T47D (cell line): Measurements from ENCODE around the gene NRXN2.
"Not testable (repeated sequence)": the region's sequence is repeated elsewhere in the genome, so short reads cannot be mapped to it uniquely, and the experiment has no call there.

Source experiments
- DNase-seq, 2 experiments: peaks; one replicate each; pipeline versions ENCODE4 v3.0.0 to v3.0.0-alpha.2; 2011 to 2012; ENCODE audit warnings: low read depth in 1 of 2, low spot score in 1 of 2
- JUND ChIP-seq: IDR thresholded peaks from 2 replicates; pipeline ENCODE4 v1.6.1; 2012; ENCODE audit warnings: low read depth
- in situ Hi-C: cut with HindIII; loops from 2 replicates; pipeline ENCODE4 v1.10.0; 2016; ENCODE audit warnings: low sequenced_read_pairs, low pct_unique_long_range_greater_than_20kb

NRXN2 gene

DNA sequence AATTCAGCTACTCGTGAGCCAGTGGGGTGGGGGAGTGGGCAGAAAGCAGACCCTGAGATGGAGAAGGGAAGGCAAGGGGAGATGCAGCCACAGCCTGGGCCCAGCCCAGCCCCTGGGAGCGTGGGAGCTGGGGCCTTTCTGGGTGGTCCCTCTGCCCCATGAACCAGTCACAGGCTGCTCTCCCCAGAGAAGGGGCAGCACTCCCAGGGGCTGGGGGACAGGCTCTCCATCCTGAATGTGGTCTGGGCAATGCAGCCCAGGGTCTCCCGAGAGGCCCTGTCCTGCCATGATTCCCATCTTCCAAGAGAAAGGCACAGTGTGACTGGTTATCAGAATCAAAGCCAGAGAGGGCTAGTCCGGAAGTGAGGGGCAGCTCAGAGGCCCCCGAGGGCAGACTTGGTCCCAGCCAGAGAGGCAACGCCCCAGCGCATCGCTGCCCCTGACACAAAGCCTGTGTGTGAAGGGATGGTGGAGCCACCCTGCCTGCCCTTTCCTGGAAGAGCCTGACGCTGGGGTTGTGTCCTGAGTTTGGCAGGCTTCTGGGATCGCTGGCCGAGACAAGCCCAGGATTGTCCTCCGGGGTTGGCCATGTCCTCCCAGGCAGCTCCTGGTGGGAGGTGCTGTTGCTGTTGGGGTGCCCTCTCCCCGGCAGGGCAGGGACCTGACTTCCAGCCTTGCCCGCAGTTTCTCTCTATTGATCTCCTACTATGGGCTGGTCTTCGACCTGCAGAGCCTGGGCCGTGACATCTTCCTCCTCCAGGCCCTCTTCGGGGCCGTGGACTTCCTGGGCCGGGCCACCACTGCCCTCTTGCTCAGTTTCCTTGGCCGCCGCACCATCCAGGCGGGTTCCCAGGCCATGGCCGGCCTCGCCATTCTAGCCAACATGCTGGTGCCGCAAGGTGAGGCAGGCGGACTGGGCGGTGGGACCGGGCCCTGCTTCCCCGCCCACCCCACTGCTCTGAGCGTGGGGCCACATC lies 155.8 kb downstream of the NRXN2 start:
- DNase-seq: no peak
- TF ChIP-seq JUND: no peak
- in situ Hi-C loops: no loop called here

DNA sequence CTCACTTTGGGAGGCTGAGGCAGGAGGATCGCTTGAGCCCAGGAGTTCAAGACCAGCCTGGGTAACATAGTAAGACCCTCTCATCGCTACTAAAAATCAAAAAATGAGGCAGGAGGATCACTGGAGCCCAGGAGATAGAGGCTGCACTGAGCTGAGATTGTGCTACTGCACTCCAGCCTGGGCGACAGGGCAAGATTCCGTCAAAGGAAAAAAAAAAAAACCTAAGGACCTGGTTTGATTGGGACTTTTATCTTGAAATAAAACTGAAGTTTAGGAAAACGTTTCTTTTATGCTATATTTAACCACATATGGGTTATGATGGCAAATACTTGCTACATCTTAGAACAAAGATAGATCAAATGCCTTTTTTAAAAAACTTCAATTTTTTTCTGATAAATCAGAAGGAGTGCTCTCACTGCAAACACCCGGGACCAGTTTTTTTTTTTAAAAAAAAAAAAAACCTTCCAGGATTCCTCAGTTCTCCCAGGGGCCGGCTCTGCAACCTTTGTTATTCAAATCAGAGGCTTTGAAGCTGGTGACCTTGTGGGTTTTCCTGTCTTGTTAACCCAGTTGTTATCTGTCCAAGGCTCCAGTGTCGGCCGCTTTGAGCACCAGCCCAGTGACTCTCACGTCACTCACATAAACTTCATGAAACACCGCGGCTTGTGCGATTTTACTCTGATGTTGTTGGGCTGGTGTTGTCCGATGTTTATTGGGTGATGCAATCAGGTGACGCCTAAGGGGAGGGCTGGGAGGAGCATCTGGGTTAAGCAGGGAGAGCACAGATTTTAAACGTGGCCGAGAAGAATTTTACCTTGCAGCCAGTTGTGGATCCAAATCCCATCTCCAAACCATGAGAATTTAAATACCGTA lies 156.7 kb downstream of the NRXN2 start:
- in situ Hi-C loops: no loop called here
- DNase-seq: peak; percentile 88 to 92
- no peak for TF ChIP-seq JUND

DNA sequence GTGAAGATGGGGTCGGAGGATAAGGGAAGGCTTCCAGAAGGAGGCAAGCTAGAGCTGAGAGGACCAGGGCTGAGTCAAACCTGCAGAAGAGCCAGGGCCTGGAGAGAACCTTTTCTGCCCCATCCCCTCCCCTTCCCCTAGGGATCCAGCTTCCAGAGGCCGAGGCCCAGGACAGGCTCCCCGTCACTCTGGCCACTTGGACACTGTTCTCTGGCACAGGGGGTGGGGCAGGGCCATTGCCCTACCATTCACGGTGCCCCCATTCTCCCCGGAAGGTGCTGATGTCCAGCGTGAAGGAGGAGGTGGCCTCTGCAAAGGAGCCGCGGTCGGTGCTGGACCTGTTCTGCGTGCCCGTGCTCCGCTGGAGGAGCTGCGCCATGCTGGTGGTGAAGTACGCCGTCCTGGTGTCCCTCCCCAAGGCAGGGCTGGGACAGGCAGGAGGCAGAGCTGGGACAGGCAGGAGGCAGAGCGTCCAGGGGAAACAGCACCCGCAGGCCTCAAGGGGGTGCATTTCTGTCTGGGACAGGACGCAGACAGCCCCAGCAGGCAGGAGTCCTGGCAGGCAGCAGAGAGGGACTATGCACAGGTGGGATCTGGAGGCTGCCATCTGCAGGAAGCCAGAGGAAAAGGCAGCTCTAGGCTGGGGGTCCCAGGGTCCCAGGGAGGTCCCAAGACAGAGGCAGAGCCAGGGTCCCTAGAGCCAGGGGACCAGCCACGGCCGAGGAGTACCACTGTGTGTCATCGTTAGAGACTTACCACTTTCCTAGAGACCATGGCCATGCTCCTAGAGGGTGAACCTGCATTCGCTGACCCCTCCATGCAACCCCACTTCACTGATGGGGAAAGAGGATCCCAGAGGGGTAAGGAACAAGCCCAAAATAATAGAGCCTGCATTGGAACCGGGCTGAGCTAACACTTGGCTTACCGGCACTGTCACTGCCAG lies 157.8 kb downstream of the NRXN2 start:
- no peak for TF ChIP-seq JUND
- no peak for DNase-seq
- in situ Hi-C loops: no loop called here

DNA sequence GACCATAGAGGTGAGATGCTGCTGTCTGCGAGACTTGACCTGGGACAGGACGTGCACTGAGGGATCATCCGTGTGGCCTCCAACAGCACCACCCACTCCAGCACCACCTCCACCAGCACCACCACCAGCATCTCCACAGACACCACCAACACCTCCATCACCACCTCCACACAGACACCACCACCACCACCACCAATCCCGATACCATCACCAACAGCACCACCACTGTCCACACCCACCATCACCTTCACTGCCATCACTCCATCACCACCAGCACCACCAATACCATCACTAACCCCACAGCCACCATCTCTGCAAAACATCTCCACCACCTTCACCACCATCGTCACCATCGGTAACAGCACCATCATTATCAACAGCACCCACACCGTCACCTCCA lies 158.6 kb downstream of the NRXN2 start:
- TF ChIP-seq JUND: no peak
- in situ Hi-C loops: no loop called here
- no peak for DNase-seq

DNA sequence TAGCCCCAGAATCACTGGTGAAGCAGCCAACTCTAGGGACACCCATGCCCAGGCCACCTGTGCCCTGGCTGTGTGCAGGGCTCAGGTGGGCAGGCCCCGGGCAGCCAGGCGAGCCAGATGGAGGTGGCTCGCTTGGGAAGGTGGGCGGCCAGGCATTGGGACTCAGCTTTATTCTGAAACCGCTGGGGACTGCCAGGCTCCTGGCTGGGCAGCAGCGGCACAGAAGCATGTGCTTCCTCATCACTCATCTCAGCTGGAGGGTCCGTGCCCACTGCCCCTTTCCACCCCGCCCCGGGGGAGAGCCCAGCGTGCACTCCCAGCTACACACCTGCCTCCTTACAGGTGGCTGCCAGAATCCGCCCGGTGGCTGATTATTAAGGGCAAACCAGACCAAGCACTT lies 159.0 kb downstream of the NRXN2 start:
- in situ Hi-C loops: no loop called here
- TF ChIP-seq JUND: no peak
- no peak for DNase-seq

DNA sequence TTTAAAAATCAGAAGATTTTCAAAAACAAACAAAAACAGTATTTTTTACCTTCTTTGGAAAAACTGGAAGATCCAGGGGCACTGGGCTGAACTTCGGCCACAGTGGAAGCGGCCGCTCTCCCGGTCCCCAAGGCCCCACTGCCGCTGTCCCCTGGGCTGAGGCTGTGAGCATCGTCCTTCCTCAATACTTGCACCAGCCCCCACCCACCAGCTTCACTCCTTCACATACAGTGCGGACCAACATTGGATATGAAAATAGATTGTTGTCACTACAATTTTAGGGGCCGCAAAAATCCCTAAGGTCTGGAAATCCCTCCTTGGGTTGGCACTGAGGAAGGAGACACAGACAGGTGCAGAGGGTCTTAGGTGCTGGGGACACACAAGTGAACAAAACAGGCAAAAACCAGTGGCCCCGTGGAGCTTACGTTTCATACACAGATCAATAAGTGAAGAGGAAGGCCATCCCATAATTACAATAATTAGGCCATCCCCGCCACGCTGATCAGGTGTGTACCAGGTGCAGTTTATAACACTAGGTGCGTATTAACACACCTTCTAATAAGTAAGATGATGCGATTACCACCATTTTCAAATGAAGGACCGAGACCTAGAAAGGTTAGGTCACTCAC lies 160.2 kb downstream of the NRXN2 start:
- no peak for TF ChIP-seq JUND
- DNase-seq: no peak
- in situ Hi-C loops: no loop called here

DNA sequence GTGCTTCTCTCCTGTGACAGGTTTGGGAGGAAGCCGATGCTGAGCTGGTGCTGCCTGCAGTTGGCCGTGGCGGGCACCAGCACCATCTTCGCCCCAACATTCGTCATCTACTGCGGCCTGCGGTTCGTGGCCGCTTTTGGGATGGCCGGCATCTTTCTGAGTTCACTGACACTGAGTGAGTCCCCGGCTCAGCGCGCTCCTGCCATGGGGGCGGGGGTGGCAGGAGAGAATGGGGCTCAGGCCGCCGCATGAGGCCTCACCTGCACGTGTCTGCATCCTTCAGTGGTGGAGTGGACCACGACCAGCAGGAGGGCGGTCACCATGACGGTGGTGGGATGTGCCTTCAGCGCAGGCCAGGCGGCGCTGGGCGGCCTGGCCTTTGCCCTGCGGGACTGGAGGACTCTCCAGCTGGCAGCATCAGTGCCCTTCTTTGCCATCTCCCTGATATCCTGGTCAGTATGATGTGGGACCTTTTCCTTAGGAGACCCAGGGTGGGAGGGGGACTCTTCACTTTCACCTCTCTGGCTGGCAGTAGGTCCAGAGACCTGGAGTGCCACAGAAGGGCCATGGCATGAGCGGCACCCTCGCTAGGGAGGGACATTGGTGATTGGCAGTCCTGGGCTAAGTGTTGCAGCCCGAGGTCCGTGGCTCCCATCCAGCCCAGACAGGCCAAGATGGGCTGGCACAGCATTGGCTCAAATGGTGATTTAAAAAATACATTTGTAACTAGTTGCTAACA lies 160.8 kb downstream of the NRXN2 start:
- in situ Hi-C loops: no loop called here
- no peak for DNase-seq
- no peak for TF ChIP-seq JUND

DNA sequence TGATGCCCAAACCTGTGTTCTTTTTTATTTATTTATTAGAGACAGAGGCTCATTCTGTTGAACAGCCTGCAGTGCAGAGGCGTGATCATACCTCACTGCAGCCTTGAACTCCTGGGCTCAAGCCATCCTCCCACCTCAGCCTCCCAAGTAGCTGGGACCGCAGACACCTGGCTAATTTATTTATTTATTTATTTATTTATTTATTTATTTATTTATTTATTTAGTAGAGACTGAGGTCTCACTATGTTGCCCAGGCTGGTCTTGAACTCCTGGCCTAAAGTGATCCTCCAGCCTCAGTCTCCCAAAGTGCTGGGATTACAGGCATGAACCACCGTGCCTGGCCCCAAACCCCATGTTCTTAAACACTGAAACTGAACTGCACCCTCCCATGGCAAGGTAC lies 161.6 kb downstream of the NRXN2 start:
- in situ Hi-C loops, DNase-seq: not testable (repeated sequence)

DNA sequence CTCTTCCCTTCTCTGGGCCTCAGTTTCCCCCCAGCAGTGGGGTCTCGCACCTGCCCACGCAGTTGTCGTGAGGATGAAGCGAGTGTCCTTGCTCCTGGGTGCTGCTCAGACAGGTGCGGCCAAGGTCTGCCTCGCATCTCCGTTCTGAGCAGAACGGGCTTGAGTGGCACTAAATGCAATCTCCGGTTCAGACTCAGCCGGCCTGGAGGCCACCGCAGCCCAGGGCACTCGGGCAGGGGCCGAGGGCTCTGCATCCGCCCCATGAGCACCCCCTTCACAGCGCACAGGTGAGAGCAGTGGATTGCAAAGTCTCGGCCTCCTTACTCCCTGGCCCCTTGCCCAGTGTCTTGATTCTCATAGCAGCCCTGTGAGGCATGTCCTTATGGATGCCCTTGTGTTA lies 162.1 kb downstream of the NRXN2 start:
- DNase-seq: no peak
- in situ Hi-C loops: no loop called here
- TF ChIP-seq JUND: no peak

DNA sequence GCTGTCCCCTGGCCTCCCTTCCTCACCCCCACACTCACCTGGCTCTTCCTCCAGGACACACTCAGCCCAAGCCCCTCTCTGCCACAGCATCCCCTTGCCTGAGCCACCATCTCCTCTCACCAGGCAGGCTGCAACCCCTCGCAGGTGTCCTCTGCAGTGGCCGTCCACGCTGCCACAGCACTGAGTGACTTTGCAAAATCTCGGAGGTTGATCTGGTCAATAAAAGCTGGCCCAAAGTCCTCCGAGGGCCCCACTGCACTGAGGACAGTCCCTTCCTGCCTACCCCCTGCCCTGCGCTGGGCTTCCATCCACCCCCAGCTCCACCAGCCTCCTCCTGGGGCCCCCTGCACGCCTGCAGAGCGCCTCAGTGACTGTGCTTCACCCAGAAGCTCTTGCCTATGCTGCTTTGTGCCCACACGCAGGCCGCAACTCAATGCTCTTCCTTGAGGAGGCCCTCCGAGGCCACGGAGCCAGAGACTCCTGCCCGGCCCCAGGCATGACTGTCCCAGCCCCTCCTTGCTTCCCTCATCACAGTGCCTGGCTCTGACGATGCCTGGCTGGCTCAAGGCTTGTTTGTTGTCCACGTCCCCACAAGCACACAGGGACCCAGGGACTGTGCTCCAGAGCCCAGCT lies 162.7 kb downstream of the NRXN2 start:
- in situ Hi-C loops: no loop called here
- no peak for DNase-seq
- no peak for TF ChIP-seq JUND
